LNCaP clone FGC (cell line): ENCODE results near the gene RIF1.

Experiments used
- DNase-seq: peaks from one replicate; pipeline ENCODE4 v3.0.0-alpha.2; 2011; ENCODE audit warnings: low read depth
- H3K4me3 ChIP-seq: 2 replicates; pipeline ENCODE4 v1.5.1; 2011; ENCODE audit warnings: mild to moderate bottlenecking, low read depth, low read length, control low read depth
- CTCF ChIP-seq: IDR thresholded peaks from 2 replicates; pipeline ENCODE4 v1.5.1; 2012; ENCODE audit warnings: mild to moderate bottlenecking; ENCODE audit not compliant: control insufficient read depth, insufficient read depth; ENCODE audit errors: extremely low read depth

The RIF1 gene

GRCh38 chr2:151422917-151423439, 13.3 kb downstream of the RIF1 start:
- DNase-seq: no peak
- no peak for TF ChIP-seq CTCF
- no peak overlapping the region for H3K4me3 ChIP-seq

GRCh38 chr2:151423760-151424159, 14.1 kb downstream of the RIF1 start:
- TF ChIP-seq CTCF: no peak

GRCh38 chr2:151437630-151438029, 27.9 kb downstream of the RIF1 start:
- H3K4me3 ChIP-seq: no peak overlapping the region
- no peak for DNase-seq
- TF ChIP-seq CTCF: peak; percentile 41

More at GRCh38 chr2:151423760-151424159, 14.1 kb downstream of the RIF1 start:
- no peak overlapping the region for H3K4me3 ChIP-seq
- no peak for DNase-seq

- no peak for TF ChIP-seq CTCF
- no peak overlapping the region for H3K4me3 ChIP-seq
- DNase-seq: no peak
Observed at GRCh38 chr2:151438506-151438905, 28.8 kb downstream of the RIF1 start.

- H3K4me3 ChIP-seq: no peak overlapping the region
- no peak for TF ChIP-seq CTCF
Observed at GRCh38 chr2:151439127-151439526, 29.4 kb downstream of the RIF1 start.

GRCh38 chr2:151459358-151459757, 49.7 kb downstream of the RIF1 start:
- no peak for TF ChIP-seq CTCF
- no peak overlapping the region for H3K4me3 ChIP-seq
- DNase-seq: no peak

More at GRCh38 chr2:151439127-151439526, 29.4 kb downstream of the RIF1 start:
- no peak for DNase-seq

- no peak for DNase-seq
- TF ChIP-seq CTCF: no peak
- no peak overlapping the region for H3K4me3 ChIP-seq
Observed at GRCh38 chr2:151465771-151466170, 56.1 kb downstream of the RIF1 start.
